Peyer's patch (tissue), 4 donors: ENCODE results near the gene PEX10.

Experiments
- POLR2A ChIP-seq, 2 donors: fragments of 450-650 bp; IDR thresholded peaks; one replicate each; pipeline ENCODE4 v1.5.1; 2017; ENCODE audit warnings: antibody characterized with exemption in 2 of 2, mild to moderate bottlenecking in 2 of 2, moderate library complexity in 2 of 2
- TF ChIP-seq, protein P1 (sequence below), 6 experiments: fragments of 450-650 bp in 4 of 6; fragments of 200-600 bp in 2 of 6; sonication (generic) in 1 of 6; IDR thresholded peaks; one replicate each; pipeline ENCODE4 v1.5.1; 2017 to 2019; ENCODE audit warnings: antibody characterized with exemption in 6 of 6, mild to moderate bottlenecking in 3 of 6, moderate library complexity in 1 of 6

- TF ChIP-seq, protein P1, sequence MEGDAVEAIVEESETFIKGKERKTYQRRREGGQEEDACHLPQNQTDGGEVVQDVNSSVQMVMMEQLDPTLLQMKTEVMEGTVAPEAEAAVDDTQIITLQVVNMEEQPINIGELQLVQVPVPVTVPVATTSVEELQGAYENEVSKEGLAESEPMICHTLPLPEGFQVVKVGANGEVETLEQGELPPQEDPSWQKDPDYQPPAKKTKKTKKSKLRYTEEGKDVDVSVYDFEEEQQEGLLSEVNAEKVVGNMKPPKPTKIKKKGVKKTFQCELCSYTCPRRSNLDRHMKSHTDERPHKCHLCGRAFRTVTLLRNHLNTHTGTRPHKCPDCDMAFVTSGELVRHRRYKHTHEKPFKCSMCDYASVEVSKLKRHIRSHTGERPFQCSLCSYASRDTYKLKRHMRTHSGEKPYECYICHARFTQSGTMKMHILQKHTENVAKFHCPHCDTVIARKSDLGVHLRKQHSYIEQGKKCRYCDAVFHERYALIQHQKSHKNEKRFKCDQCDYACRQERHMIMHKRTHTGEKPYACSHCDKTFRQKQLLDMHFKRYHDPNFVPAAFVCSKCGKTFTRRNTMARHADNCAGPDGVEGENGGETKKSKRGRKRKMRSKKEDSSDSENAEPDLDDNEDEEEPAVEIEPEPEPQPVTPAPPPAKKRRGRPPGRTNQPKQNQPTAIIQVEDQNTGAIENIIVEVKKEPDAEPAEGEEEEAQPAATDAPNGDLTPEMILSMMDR (IDR thresholded peaks at IDR 0.05), result no peak
- no peak for TF ChIP-seq POLR2A (IDR thresholded peaks at IDR 0.05)
Observed at GRCh38 chr1:2372551-2373490, 39.5 kb downstream of the PEX10 start.
